Suprapubic skin (tissue), 3 donors: ENCODE data around the gene SUGT1.

Experiments used
- POLR2A ChIP-seq, 2 donors: fragments of 450-650 bp; IDR thresholded peaks; one replicate each; pipeline ENCODE4 v1.6.1; 2017; ENCODE audit warnings: antibody characterized with exemption in 2 of 2, mild to moderate bottlenecking in 2 of 2, moderate library complexity in 2 of 2
- TF ChIP-seq, protein P1 (sequence below), 2 donors: fragments of 200-600 bp in 1 of 2; fragments of 450-650 bp in 1 of 2; sonication (generic) in 1 of 2; IDR thresholded peaks; one replicate each; pipeline ENCODE4 v1.5.1; 2016 to 2019; ENCODE audit warnings: antibody characterized with exemption in 2 of 2, mild to moderate bottlenecking in 1 of 2, moderate library complexity in 1 of 2

DNA sequence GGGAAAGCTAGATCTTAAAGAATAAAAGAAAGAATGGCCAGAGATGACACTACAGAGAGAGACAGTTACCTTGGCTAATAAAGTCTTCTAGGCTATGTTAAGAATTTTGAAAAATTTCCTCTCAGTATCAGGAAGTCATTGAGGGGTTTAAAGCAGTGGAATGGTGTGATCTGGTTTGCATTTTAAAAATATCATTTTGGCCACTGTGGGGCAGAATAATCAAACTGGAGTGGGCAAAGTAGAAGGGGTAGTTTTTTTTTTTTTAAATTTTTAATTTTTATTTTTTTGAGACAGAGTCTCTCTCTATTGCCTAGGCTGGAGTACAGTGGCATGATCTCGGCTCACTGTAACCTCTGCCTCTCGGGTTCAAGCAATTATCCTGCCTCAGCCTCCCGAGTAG is 91.4 kb downstream of the SUGT1 start:
- TF ChIP-seq, protein P1, sequence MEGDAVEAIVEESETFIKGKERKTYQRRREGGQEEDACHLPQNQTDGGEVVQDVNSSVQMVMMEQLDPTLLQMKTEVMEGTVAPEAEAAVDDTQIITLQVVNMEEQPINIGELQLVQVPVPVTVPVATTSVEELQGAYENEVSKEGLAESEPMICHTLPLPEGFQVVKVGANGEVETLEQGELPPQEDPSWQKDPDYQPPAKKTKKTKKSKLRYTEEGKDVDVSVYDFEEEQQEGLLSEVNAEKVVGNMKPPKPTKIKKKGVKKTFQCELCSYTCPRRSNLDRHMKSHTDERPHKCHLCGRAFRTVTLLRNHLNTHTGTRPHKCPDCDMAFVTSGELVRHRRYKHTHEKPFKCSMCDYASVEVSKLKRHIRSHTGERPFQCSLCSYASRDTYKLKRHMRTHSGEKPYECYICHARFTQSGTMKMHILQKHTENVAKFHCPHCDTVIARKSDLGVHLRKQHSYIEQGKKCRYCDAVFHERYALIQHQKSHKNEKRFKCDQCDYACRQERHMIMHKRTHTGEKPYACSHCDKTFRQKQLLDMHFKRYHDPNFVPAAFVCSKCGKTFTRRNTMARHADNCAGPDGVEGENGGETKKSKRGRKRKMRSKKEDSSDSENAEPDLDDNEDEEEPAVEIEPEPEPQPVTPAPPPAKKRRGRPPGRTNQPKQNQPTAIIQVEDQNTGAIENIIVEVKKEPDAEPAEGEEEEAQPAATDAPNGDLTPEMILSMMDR (IDR thresholded peaks at IDR 0.05): no peak
- TF ChIP-seq POLR2A (IDR thresholded peaks at IDR 0.05): no peak
